Raji (cell line): ENCODE data around the gene ZNF554.

Source experiments
- POLR2A ChIP-seq: IDR thresholded peaks from 2 replicates; pipeline ENCODE4 v1.6.1; 2011; ENCODE audit warnings: low read depth, low read length, control low read depth; ENCODE audit not compliant: insufficient read depth

The ZNF554 gene

DNA sequence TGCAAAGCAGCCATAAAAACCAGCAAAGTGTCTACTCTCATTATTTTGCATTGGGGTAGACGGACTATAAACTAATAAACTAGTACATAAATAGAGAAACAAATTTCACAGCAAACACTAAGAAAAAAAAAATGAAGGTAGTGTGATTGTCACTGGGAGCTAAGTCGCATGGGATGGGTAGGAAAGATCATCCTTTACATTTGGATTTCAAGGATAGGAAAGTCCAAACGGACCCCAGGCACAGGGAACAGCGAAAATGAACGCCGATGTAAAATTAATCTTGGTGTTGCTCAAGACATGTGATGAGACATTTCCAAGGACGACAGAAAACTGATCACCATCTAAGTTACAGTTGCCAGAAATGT, 35.9 kb upstream of the ZNF554 start:
- TF ChIP-seq POLR2A: no peak

- TF ChIP-seq POLR2A: peak; percentile 87
These were observed 34.2 kb upstream of the ZNF554 start, which contains the start of gene THOP1 for GRCh38 chr19:2785244-2785997. TSS of gene THOP1 (plus strand) at chr19:2785503. CDS start at chr19:2785663, 160 bp downstream.

- TF ChIP-seq POLR2A: no peak
These were observed 32.6 kb upstream of the ZNF554 start for GRCh38 chr19:2787115-2787514.

- TF ChIP-seq POLR2A: no peak
These were observed 31.4 kb upstream of the ZNF554 start for GRCh38 chr19:2788237-2788636.

DNA sequence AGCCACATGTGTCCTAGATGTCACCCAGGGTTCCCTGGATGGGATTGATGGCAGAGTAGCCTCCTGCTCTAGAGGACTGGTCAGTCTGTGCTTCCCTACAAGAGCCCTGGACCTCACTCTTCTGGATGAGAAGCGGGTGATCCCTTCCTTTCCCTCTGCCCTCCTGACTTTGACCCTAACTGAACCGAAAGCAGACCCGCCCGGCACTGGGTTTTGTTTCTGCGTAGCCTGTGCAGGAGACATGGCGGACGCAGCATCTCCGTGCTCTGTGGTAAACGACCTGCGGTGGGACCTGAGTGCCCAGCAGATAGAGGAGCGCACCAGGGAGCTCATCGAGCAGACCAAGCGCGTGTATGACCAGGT, 29.5 kb upstream of the ZNF554 start:
- TF ChIP-seq POLR2A: no peak

DNA sequence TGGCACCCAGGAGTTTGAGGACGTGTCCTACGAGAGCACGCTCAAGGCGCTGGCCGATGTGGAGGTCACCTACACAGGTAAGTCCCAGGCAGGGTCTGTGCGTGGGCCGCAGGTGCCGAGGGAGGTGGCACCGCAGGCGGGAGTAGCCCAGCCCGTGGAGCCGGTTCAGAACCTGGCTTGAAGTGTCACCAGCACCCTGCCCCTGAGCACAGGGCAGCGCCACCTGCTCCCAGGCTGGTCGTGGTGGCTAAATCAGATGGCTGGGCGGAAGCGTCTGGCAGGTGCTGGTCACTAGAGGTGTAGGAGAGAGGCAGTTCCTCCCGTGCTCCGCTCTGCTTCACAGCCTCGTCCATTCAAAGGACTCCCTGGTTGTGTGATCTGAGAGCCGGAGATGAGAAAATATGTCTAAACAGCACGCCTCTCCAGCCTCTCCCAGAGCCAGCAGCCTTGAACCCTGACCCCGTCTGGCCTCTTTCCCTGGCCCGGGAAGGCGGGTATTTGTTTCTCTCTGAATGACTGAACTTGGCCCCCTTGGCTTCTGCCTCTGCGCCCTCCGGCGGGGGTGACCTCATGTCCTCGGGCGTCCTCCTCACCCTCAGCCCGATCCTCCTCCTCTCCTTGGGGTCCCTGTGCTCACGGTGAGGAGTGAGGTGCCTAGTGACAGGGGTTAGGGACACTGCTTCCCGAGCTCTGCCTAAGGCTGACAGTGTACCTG, 29.0 kb upstream of the ZNF554 start:
- no peak for TF ChIP-seq POLR2A

DNA sequence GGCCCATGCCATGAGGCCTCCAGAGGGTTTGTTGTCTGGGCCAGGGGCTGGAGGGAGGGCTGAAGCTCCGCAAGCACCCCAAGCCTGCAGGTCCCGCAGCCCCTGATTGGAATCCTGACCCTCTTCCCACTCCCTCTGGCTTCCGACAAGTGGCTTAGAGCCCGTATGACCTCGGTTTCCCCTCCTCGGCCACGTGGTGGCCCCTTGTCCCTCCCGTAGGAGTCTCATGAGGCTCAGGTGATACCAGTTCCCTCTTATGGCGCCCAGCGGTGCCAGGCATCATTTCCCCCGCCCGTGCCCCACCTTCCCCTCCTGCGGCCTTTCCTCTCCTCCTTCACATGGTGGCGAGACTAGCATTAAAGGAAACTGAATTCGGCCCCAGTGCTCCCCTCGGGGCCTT, 28.2 kb upstream of the ZNF554 start:
- TF ChIP-seq POLR2A: no peak

DNA sequence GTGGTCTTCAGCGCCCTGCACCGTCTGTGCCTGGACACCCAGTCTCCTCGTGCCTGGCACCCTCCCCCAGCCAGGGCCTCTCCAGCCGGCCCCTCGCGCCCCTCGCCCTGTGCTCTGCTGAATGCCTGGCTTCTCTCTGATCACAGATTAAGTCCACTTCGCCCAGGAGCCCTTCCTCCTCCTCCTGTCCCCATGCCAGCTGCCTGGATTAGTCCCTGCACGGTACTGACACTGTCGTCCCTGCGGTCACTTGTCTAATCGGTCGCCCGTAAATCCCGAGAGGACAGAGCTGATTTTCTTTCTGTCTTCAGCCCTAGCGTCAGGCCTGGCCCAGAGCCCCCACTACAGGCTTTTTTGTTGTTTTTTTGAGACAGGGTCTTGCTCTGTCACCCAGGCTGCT, 27.8 kb upstream of the ZNF554 start:
- TF ChIP-seq POLR2A: no peak

DNA sequence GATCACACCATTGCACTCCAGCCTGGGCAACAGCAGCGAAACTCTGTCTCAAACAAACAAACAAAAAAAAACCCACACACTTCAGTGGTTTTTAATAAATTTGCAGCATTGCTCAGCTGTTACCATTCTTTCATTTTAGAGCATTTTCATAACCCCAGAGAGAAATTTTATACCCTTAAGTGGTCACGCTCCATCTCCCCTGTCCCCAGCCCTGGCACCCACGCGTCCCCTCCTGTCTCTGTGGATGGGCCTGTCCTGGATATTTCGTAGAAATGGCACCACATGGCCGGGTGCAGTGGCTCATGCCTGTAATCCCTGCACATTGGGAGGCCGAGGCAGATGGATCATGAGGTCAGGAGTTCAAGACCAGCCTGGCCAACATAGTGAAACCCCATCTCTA, 26.5 kb upstream of the ZNF554 start:
- no peak for TF ChIP-seq POLR2A

DNA sequence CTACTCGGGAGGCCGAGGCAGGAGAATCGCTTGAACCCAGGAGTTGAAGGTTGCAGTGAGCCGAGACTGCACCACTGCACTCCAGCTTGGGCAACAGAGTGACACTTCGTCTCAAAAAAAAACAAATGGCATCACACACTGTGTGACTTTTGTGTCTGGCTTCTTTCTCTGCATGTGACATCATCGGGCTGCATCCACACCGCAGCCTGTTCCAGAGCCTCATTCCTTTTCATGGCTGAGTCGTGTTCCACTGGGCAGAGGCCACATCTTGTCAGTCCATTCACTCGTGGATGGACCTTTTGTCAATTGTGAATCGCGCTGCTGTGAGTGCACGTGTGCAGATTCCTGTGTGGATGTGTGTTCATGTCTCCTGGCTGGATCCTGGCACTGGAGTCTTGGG, 26.1 kb upstream of the ZNF554 start:
- no peak for TF ChIP-seq POLR2A

- TF ChIP-seq POLR2A: no peak
These were observed 23.6 kb upstream of the ZNF554 start for GRCh38 chr19:2795827-2796658.

GRCh38 chr19:2796659-2797266, 22.9 kb upstream of the ZNF554 start:
- no peak for TF ChIP-seq POLR2A

DNA sequence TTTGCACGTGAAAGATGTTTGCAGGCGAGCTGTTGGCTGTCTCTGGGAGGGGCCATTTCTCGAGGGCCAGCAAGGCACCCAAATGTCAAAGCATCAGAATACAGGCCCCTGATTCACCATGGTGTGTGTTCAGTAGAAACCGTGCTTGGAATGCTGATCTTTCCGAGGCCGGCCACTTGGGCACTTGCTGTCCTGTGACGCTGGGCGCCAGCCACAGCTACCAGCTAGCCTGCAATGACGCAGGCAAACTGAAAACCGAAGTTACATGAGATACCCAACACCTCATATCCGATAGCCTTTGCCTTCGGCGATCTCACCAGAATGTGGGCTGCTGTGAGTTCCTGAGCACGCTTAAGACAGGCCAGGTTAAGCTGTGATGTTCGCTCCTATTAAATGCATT, 22.4 kb upstream of the ZNF554 start:
- no peak for TF ChIP-seq POLR2A

GRCh38 chr19:2798158-2798685, 21.4 kb upstream of the ZNF554 start:
- no peak for TF ChIP-seq POLR2A

DNA sequence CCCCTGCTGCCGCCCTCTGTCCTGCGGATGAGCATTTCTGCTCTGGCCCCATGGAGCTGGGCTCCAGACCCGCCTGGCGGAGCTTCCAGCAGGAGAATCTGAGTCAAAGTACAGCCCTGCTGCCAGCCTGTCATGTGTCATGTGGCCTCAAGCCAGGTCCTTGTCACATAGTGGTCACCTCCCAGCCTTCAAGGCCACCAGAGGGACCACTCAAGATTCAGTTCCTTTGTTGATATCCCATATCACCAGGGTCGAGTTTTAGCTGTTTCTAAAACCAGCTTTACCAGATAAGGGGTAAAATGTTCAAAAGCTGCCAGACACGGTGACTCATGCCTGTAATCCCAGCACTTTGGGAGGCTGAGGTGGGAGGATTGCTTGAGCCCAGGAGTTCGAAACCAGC, 20.9 kb upstream of the ZNF554 start:
- no peak for TF ChIP-seq POLR2A
